Colonic mucosa (tissue), 4 donors: Measurements from ENCODE around the gene WWOX. TPM values are rescaled to one million over a fixed set of nuclear protein-coding genes. Genes with fewer than 3 reads are reported as not detected.

Experiments
- DNase-seq: peaks from one replicate; pipeline ENCODE4 v3.0.0-alpha.2; 2020
- H3K27ac ChIP-seq: fragments of 200-600 bp; one replicate; pipeline ENCODE4 v1.8.0; 2021
- H3K27me3 ChIP-seq: fragments of 200-600 bp; one replicate; pipeline ENCODE4 v1.8.0; 2021
- H3K36me3 ChIP-seq: fragments of 200-600 bp; one replicate; pipeline ENCODE4 v1.8.0; 2021
- H3K4me1 ChIP-seq: fragments of 200-600 bp; one replicate; pipeline ENCODE4 v1.8.0; 2021; ENCODE audit warnings: mild to moderate bottlenecking
- H3K4me3 ChIP-seq: fragments of 200-600 bp; one replicate; pipeline ENCODE4 v1.8.0; 2021
- H3K9ac ChIP-seq, 2 donors: one replicate each; pipeline ENCODE4 v1.7.0; 2013; ENCODE audit warnings: control low read depth in 2 of 2, low read depth in 2 of 2, low read length in 2 of 2
- H3K9me3 ChIP-seq: fragments of 200-600 bp; one replicate; pipeline ENCODE4 v1.8.0; 2021
- CTCF ChIP-seq: fragments of 200-600 bp; IDR thresholded peaks from one replicate; pipeline ENCODE4 v1.8.0; 2022; ENCODE audit warnings: antibody characterized with exemption, mild to moderate bottlenecking
- intact Hi-C: fragments of 100-400 bp; cut with DNase I; formaldehyde crosslinking; loops from one replicate; pipeline ENCODE4 v1.14.1; 2022
- total RNA-seq, 2 donors: library from RNA; stranded (reverse); fragmentation: NEBNext Ultra II Directional in 1 of 2; extraction: Animal tissue kit (Norgen Biotek cat#: 25700) in 1 of 2; gene quantifications; one replicate each; pipeline ENCODE4 v1.2.1, GENCODE V29; 2021
- donor health status: healthy.
- donor health status: DM: no; HTN: no; CAD: no.
- donor health status: DM: no; HTN: no; CAD: no.

Gene WWOX
- total RNA-seq, 2 donors from 2014 or later: 7.2 to 11.0 TPM

- no peaks in the 10 kb centered on the region for H3K36me3 ChIP-seq
- H3K4me1 ChIP-seq: no peaks in the 10 kb centered on the region
- intact Hi-C loops: no loop called here
- TF ChIP-seq CTCF: no peak
- H3K9me3 ChIP-seq: no peaks in the 10 kb centered on the region
- DNase-seq: no peak
- H3K9ac ChIP-seq: no peak overlapping the region
- H3K27ac ChIP-seq: no peak overlapping the region
- H3K27me3 ChIP-seq: no peaks in the 10 kb centered on the region
- H3K4me3 ChIP-seq: no peak overlapping the region
Measured at GRCh38 chr16:78489631-78490030, 390.2 kb downstream of the WWOX start.

GRCh38 chr16:78490431-78490830 is 391.0 kb downstream of the WWOX start:
- Histone ChIP-seq H3K9me3 (no peaks in the 10 kb centered on the region), H3K9ac (no peak overlapping the region), H3K4me3 (no peak overlapping the region), H3K27ac (no peak overlapping the region), H3K4me1 (no peaks in the 10 kb centered on the region), H3K27me3 (no peaks in the 10 kb centered on the region), H3K36me3 (no peaks in the 10 kb centered on the region)
- intact Hi-C loops: no loop called here
- no peak for DNase-seq
- TF ChIP-seq CTCF: no peak

- TF ChIP-seq CTCF: no peak
- Histone ChIP-seq H3K27ac (no peak overlapping the region), H3K36me3 (no peaks in the 10 kb centered on the region), H3K9ac (no peak overlapping the region), H3K27me3 (no peaks in the 10 kb centered on the region), H3K4me1 (no peaks in the 10 kb centered on the region), H3K9me3 (no peaks in the 10 kb centered on the region), H3K4me3 (no peak overlapping the region)
- intact Hi-C loops: no loop called here
- DNase-seq: no peak
Measured at GRCh38 chr16:78490847-78491246, 391.4 kb downstream of the WWOX start.

GRCh38 chr16:78493573-78493972 is 394.1 kb downstream of the WWOX start:
- Histone ChIP-seq H3K27me3 (no peaks in the 10 kb centered on the region), H3K36me3 (no peaks in the 10 kb centered on the region), H3K4me3 (no peak overlapping the region), H3K9ac (no peak overlapping the region), H3K4me1 (no peaks in the 10 kb centered on the region), H3K27ac (no peak overlapping the region), H3K9me3 (no peaks in the 10 kb centered on the region)
- DNase-seq: no peak
- intact Hi-C loops: no loop called here
- no peak for TF ChIP-seq CTCF

- Histone ChIP-seq H3K27ac (no peak overlapping the region), H3K4me1 (no peaks in the 10 kb centered on the region), H3K27me3 (no peaks in the 10 kb centered on the region), H3K9ac (no peak overlapping the region), H3K9me3 (no peaks in the 10 kb centered on the region), H3K4me3 (no peak overlapping the region), H3K36me3 (no peaks in the 10 kb centered on the region)
- DNase-seq: no peak
- TF ChIP-seq CTCF: no peak
- intact Hi-C loops: no loop called here
Measured at GRCh38 chr16:78494105-78494504, 394.7 kb downstream of the WWOX start.

- no peak for DNase-seq
- no peak for TF ChIP-seq CTCF
- Histone ChIP-seq H3K9ac (no peak overlapping the region), H3K4me1 (no peaks in the 10 kb centered on the region), H3K9me3 (no peaks in the 10 kb centered on the region), H3K36me3 (no peaks in the 10 kb centered on the region), H3K4me3 (no peak overlapping the region), H3K27ac (no peak overlapping the region), H3K27me3 (no peaks in the 10 kb centered on the region)
- intact Hi-C loops: no loop called here
Measured at GRCh38 chr16:78494674-78495073, 395.2 kb downstream of the WWOX start.
